Parathyroid adenoma (tissue), 2 donors: Measurements from ENCODE around the gene AMN.

Source experiments
- H2AFZ ChIP-seq: fragments of 300-600 bp; sonication (generic); one replicate; pipeline ENCODE4 v1.7.0; 2017; ENCODE audit warnings: antibody characterized with exemption, mild to moderate bottlenecking
- H3K27ac ChIP-seq: fragments of 300-600 bp; sonication (generic); one replicate; pipeline ENCODE4 v1.7.0; 2017
- H3K27me3 ChIP-seq: fragments of 300-600 bp; sonication (generic); one replicate; pipeline ENCODE4 v1.7.0; 2017; ENCODE audit warnings: low read length; ENCODE audit not compliant: control insufficient read depth, insufficient read depth
- H3K36me3 ChIP-seq: fragments of 300-600 bp; sonication (generic); one replicate; pipeline ENCODE4 v1.7.0; 2017; ENCODE audit warnings: low read length; ENCODE audit not compliant: control insufficient read depth, insufficient read depth
- H3K4me1 ChIP-seq: fragments of 300-600 bp; sonication (generic); one replicate; pipeline ENCODE4 v1.7.0; 2017; ENCODE audit warnings: control low read depth
- H3K4me2 ChIP-seq: fragments of 300-600 bp; sonication (generic); one replicate; pipeline ENCODE4 v1.7.0; 2017; ENCODE audit warnings: low read length
- H3K4me3 ChIP-seq: fragments of 300-600 bp; sonication (generic); one replicate; pipeline ENCODE4 v1.7.0; 2017; ENCODE audit warnings: low read depth, low read length
- H3K79me2 ChIP-seq: fragments of 300-600 bp; sonication (generic); one replicate; pipeline ENCODE4 v1.7.0; 2017; ENCODE audit warnings: control low read depth
- H3K9ac ChIP-seq: fragments of 300-600 bp; sonication (generic); one replicate; pipeline ENCODE4 v1.7.0; 2017; ENCODE audit warnings: mild to moderate bottlenecking
- H3K9me3 ChIP-seq: fragments of 300-600 bp; sonication (generic); one replicate; pipeline ENCODE4 v1.7.0; 2017; ENCODE audit warnings: low read length; ENCODE audit not compliant: control insufficient read depth
- TF ChIP-seq, protein P1 (sequence below): fragments of 300-600 bp; sonication (generic); IDR thresholded peaks from one replicate; pipeline ENCODE4 v1.7.0; 2017; ENCODE audit warnings: antibody characterized with exemption, mild to moderate bottlenecking
- donor health status: primary hyperparathyroidism.

AMN gene

GRCh38 chr14:102944448-102945330, 22.2 kb downstream of the AMN start:
- Histone ChIP-seq H2AFZ (no peak overlapping the region), H3K27ac (no peak overlapping the region), H3K9ac (no peak overlapping the region), H3K4me1 (no peaks in the 10 kb centered on the region), H3K27me3 (no peaks in the 10 kb centered on the region), H3K79me2 (no peaks in the 10 kb centered on the region), H3K9me3 (no peaks in the 10 kb centered on the region), H3K4me3 (no peak overlapping the region), H3K4me2 (no peak overlapping the region), H3K36me3 (no peaks in the 10 kb centered on the region)
- TF ChIP-seq, protein P1, sequence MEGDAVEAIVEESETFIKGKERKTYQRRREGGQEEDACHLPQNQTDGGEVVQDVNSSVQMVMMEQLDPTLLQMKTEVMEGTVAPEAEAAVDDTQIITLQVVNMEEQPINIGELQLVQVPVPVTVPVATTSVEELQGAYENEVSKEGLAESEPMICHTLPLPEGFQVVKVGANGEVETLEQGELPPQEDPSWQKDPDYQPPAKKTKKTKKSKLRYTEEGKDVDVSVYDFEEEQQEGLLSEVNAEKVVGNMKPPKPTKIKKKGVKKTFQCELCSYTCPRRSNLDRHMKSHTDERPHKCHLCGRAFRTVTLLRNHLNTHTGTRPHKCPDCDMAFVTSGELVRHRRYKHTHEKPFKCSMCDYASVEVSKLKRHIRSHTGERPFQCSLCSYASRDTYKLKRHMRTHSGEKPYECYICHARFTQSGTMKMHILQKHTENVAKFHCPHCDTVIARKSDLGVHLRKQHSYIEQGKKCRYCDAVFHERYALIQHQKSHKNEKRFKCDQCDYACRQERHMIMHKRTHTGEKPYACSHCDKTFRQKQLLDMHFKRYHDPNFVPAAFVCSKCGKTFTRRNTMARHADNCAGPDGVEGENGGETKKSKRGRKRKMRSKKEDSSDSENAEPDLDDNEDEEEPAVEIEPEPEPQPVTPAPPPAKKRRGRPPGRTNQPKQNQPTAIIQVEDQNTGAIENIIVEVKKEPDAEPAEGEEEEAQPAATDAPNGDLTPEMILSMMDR: no peak

DNA sequence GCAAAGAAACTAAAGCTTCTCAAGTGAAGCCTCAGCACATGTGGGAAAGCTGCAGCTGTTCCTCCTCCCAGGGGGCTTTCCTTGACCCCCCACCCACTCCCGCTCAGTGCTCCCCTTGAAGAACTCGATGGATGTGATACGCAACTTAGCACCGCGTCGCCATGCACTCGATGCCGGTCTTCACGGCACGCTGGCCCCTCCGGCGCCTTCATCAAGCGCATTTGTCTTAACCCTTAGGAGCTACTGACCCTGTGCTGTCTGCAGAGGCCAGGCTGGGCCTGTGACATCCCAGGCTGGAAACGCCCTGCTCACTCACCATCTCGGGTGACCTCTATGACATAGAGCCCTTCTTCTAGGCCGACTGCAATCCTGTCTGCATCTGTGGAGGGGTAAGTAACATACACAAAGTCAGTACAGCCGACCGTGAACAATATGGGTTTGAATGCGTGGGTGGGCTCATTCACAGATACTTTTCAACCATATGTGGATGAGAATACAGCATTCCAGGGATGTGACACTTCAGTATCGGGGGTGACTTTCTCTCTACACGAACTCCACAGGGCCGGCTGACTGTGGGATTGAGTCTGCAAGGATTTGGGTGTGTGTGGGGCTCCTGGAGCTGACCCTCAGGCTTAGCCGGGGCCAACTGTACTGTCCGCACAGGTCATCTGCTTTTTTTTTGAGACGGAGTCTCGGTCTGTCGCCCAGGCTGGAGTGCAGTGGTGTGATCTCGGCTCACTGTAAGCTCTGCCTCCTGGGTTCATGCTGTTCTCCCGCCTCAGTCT, 23.1 kb downstream of the AMN start:
- H3K4me1 ChIP-seq: no peaks in the 10 kb centered on the region
- H3K9me3 ChIP-seq: no peaks in the 10 kb centered on the region
- no peak overlapping the region for H3K4me3 ChIP-seq
- H3K36me3 ChIP-seq: no peaks in the 10 kb centered on the region
- H3K27ac ChIP-seq: no peak overlapping the region
- TF ChIP-seq, protein P1: no peak
- no peaks in the 10 kb centered on the region for H3K79me2 ChIP-seq
- H3K4me2 ChIP-seq: no peak overlapping the region
- no peaks in the 10 kb centered on the region for H3K27me3 ChIP-seq
- H2AFZ ChIP-seq: no peak overlapping the region
- H3K9ac ChIP-seq: no peak overlapping the region

- TF ChIP-seq, protein P1: no peak
- Histone ChIP-seq H3K4me3 (no peak overlapping the region), H3K9ac (no peak overlapping the region), H3K27me3 (no peaks in the 10 kb centered on the region), H2AFZ (no peak overlapping the region), H3K9me3 (no peaks in the 10 kb centered on the region), H3K4me1 (no peaks in the 10 kb centered on the region), H3K79me2 (no peaks in the 10 kb centered on the region), H3K36me3 (no peaks in the 10 kb centered on the region), H3K4me2 (no peak overlapping the region), H3K27ac (no peak overlapping the region)
Measured at GRCh38 chr14:102947321-102948103, 25.0 kb downstream of the AMN start.

GRCh38 chr14:102948698-102949061, 26.2 kb downstream of the AMN start:
- no peak overlapping the region for H3K4me3 ChIP-seq
- H3K79me2 ChIP-seq: no peaks in the 10 kb centered on the region
- no peak overlapping the region for H3K9ac ChIP-seq

More at GRCh38 chr14:102948698-102949061, 26.2 kb downstream of the AMN start:
- Histone ChIP-seq H3K27me3 (no peaks in the 10 kb centered on the region), H3K27ac (no peak overlapping the region), H3K36me3 (no peaks in the 10 kb centered on the region), H3K4me1 (no peaks in the 10 kb centered on the region), H3K9me3 (no peaks in the 10 kb centered on the region), H3K4me2 (no peak overlapping the region), H2AFZ (no peak overlapping the region)
- TF ChIP-seq, protein P1: no peak
